ENCODE results near the gene ZBED4. TPM values are rescaled to one million over a fixed set of nuclear protein-coding genes. Genes with fewer than 3 reads are reported as not detected.

ZBED4 gene
- total and polyA plus RNA-seq, 5 donors from 2014 or later: 6.1 to 17.1 (median 6.9) TPM

DNA sequence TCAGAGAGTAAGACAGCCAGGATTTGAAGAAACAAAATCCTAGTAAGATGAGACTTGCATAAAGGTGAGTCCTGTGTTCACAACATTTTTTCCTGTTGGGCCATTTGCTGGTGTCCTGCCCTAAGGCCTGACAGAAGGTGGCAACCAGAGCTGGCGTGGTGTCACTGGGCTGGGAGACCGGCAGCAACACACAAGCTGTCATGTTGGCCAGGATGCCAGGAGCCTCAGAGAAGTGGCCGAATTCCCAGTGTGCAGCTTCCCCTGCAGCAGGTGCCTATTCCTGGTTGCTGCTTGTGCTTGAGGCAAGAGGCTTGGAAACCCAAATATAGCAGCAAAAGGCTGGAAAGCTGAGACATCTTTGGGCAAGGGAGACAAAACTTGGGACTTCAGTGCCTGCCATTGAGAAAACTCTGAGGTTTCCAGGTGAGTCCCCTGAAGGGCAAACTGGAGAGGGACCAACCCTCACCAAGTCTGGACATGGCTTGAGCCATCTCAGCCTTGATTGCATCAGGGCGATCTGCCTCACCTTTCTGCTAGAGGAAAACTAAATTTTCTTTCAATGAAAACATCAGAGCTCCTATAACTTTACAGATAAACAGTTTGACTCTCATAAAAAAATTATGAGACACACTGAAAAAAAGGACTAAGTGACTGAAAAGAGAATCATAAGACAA, 38.7 kb downstream of the ZBED4 start:
- Histone ChIP-seq H3K9me3 (ENCODE audit: control insufficient read depth in 2 of 2, low read length in 2 of 2) (no peaks in the 10 kb centered on the region), H3K4me3 (ENCODE audit: low read depth, low read length) (no peak overlapping the region), H3K4me1 (ENCODE audit: control insufficient read depth, insufficient read depth, low read length, poor library complexity, severe bottlenecking) (no peaks in the 10 kb centered on the region), H3K27ac (ENCODE audit: insufficient read depth, low read length, poor library complexity, severe bottlenecking) (no peak overlapping the region), H3K36me3 (ENCODE audit: control insufficient read depth, insufficient read depth, low read length) (peaks cover 18% of the 10 kb centered on the region), H3K27me3 (ENCODE audit: control insufficient read depth, insufficient read depth, low read length) (no peaks in the 10 kb centered on the region)
- H3K27ac Mint-ChIP-seq: peak overlapping the region in 1 of 3 donors; percentile 47
- no peak for ATAC-seq (ENCODE audit: low read depth in 2 of 2)
- no peaks in the 10 kb centered on the region for H3K27me3 Mint-ChIP-seq
- H3K4me3 Mint-ChIP-seq: no peak overlapping the region
- peaks cover 0 to 13% (median 7%) of the 10 kb centered on the region in 4 donors for H3K4me1 Mint-ChIP-seq
- H3K36me3 Mint-ChIP-seq: peaks cover 44% of the 10 kb centered on the region
- peaks cover 0 to 5% (median 0%) of the 10 kb centered on the region in 7 donors for H3K9me3 Mint-ChIP-seq
- no peak for DNase-seq

DNA sequence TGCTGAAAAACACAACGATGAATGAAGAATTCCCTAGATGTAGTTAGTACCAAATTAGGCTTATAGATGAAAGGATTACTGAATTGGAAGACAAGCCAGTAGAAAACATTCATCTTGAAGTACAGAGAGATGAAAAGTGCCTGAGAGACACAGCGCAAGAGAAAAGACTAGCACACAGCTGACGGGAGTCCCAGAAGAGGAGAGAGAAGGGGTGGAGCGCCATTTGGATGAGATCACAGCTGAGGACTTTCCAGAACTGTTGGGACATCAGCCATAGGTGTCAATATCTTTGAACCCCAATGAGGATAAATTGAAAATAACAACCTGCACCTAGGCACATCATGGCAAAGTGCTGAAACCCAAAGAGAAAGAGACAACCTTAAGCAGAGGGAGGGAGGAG, 39.4 kb downstream of the ZBED4 start:
- Mint-ChIP-seq H3K4me3 (no peak overlapping the region), H3K4me1 (peaks cover 0 to 13% (median 7%) of the 10 kb centered on the region in 4 donors), H3K27me3 (no peaks in the 10 kb centered on the region), H3K9me3 (peaks cover 0 to 5% (median 0%) of the 10 kb centered on the region in 7 donors), H3K27ac (peak overlapping the region in 1 of 3 donors; percentile 47), H3K36me3 (peaks cover 40% of the 10 kb centered on the region)
- Histone ChIP-seq H3K9me3 (ENCODE audit: control insufficient read depth in 2 of 2, low read length in 2 of 2) (no peaks in the 10 kb centered on the region), H3K36me3 (ENCODE audit: control insufficient read depth, insufficient read depth, low read length) (peaks cover 12% of the 10 kb centered on the region), H3K4me1 (ENCODE audit: control insufficient read depth, insufficient read depth, low read length, poor library complexity, severe bottlenecking) (no peaks in the 10 kb centered on the region), H3K4me3 (ENCODE audit: low read depth, low read length) (no peak overlapping the region), H3K27me3 (ENCODE audit: control insufficient read depth, insufficient read depth, low read length) (no peaks in the 10 kb centered on the region), H3K27ac (ENCODE audit: insufficient read depth, low read length, poor library complexity, severe bottlenecking) (no peak overlapping the region)
- ATAC-seq (ENCODE audit: low read depth in 2 of 2) (no peak), DNase-seq (no peak)

DNA sequence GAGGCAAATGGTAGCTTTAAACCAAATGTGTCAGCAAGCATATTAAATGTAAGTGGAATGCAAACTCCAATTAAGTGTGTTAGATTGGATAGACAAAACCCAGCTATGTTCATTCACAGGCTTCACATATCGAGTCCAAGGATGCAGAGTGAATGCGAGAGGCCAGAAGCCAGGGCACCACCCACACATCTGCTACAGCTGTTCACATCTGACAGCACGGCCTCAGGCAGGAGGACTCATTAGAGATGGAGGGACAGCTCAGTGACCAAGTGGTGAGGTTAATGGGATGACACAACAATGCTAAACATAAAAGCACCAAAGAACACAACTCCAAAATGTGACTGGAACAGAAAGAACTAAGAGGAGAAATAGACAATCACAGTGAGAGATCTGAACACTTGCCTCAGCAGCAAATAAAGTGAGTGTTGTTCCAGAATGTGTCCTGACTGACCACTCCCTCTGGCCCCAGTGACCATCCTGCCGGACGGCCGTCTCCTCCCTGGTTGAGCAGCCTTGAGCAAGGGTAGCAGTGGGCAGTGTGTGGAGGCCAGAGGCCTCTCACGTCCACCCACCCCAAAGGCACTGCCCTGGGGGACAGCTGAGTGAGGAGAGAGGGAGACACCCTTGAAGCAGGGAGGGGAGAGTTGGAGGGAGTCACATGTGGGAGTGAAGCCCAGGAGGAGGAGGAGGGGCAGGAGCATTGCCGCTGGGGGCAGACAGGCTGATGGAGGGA, 40.8 kb downstream of the ZBED4 start:
- Mint-ChIP-seq H3K4me3 (no peak overlapping the region), H3K4me1 (peaks cover 0 to 13% (median 7%) of the 10 kb centered on the region in 4 donors), H3K27ac (peak overlapping the region in 2 of 3 donors; percentile 23 to 92), H3K9me3 (peaks cover 0 to 5% (median 0%) of the 10 kb centered on the region in 7 donors), H3K36me3 (peaks cover 32% of the 10 kb centered on the region), H3K27me3 (no peaks in the 10 kb centered on the region)
- H3K4me1 ChIP-seq (ENCODE audit: control insufficient read depth, insufficient read depth, low read length, poor library complexity, severe bottlenecking): no peaks in the 10 kb centered on the region
- H3K27me3 ChIP-seq (ENCODE audit: control insufficient read depth, insufficient read depth, low read length): no peaks in the 10 kb centered on the region
- no peaks in the 10 kb centered on the region for H3K9me3 ChIP-seq (ENCODE audit: control insufficient read depth in 2 of 2, low read length in 2 of 2)
- DNase-seq (no peak), ATAC-seq (ENCODE audit: low read depth in 2 of 2) (no peak)
- peaks cover 5% of the 10 kb centered on the region for H3K36me3 ChIP-seq (ENCODE audit: control insufficient read depth, insufficient read depth, low read length)
- H3K4me3 ChIP-seq (ENCODE audit: low read depth, low read length): no peak overlapping the region
- H3K27ac ChIP-seq (ENCODE audit: insufficient read depth, low read length, poor library complexity, severe bottlenecking): no peak overlapping the region

DNA sequence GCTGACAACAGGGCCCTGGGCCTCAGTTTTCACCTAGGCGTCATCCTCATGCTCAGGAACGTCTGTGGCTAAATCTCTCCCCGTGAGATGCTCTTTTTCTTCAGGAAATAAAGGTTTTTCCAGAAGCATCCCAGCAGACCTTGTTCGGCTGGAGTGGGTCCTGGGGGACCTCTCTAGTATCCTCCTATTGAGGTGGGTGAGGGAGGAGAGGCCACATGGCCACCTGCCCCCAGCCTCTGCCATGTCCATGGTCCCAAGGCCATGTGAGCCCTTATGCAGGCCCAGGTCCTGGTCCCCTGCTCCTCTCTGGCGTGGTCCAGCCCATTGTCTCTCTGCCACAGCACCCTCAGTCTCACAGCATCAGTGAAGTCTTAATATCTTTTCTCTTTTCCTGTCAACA, 42.6 kb downstream of the ZBED4 start:
- ATAC-seq (ENCODE audit: low read depth in 2 of 2) (no peak), DNase-seq (no peak)
- Histone ChIP-seq H3K27ac (ENCODE audit: insufficient read depth, low read length, poor library complexity, severe bottlenecking) (no peak overlapping the region), H3K36me3 (ENCODE audit: control insufficient read depth, insufficient read depth, low read length) (peaks cover 2% of the 10 kb centered on the region), H3K4me3 (ENCODE audit: low read depth, low read length) (no peak overlapping the region), H3K4me1 (ENCODE audit: control insufficient read depth, insufficient read depth, low read length, poor library complexity, severe bottlenecking) (no peaks in the 10 kb centered on the region), H3K27me3 (ENCODE audit: control insufficient read depth, insufficient read depth, low read length) (no peaks in the 10 kb centered on the region), H3K9me3 (ENCODE audit: control insufficient read depth in 2 of 2, low read length in 2 of 2) (no peaks in the 10 kb centered on the region)
- Mint-ChIP-seq H3K27ac (peak overlapping the region in 1 of 3 donors; percentile 62), H3K9me3 (peaks cover 0 to 4% (median 0%) of the 10 kb centered on the region in 7 donors), H3K36me3 (peaks cover 27% of the 10 kb centered on the region), H3K4me1 (peaks cover 0 to 11% (median 6%) of the 10 kb centered on the region in 4 donors), H3K4me3 (no peak overlapping the region), H3K27me3 (no peaks in the 10 kb centered on the region)

DNA sequence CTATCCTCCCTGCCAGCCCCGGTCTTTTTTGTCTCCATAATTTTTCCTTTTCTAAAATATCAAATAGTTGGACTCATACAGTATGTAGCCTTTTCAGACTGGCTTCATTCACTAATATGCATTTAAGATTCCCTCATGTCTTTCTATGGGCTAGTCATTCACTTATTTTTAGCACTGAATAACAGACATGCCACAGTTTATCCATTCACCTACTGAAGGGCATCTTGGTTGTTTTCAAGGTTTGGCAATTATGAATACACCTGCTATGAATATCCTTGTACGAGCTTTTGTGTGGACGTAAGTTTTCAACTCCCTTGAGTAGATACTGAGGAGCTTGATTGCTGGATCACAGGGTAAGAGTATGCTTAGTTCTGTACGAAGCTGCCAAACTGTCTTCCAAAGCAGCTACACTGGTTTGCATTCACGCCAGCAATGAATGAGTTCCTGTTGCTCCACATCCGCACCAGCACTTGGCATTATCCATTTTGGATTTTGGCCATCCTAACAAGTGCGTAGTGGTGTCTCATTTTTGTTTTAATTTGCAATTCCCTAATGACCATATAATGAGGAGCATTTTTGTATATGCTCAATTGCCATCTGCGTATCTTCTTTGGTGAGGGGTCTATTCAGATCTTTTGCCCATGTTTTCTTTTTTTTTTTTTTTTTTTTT, 43.5 kb downstream of the ZBED4 start:
- no peak overlapping the region for H3K27ac ChIP-seq (ENCODE audit: insufficient read depth, low read length, poor library complexity, severe bottlenecking)
- peak overlapping the region in 2 of 3 donors; percentile 42 to 62 for H3K27ac Mint-ChIP-seq
- no peak overlapping the region for H3K4me3 Mint-ChIP-seq
- H3K36me3 ChIP-seq (ENCODE audit: control insufficient read depth, insufficient read depth, low read length): peaks cover 7% of the 10 kb centered on the region
- H3K4me1 ChIP-seq (ENCODE audit: control insufficient read depth, insufficient read depth, low read length, poor library complexity, severe bottlenecking): no peaks in the 10 kb centered on the region
- no peak for ATAC-seq (ENCODE audit: low read depth in 2 of 2)
- peaks cover 26% of the 10 kb centered on the region for H3K36me3 Mint-ChIP-seq
- H3K27me3 Mint-ChIP-seq: no peaks in the 10 kb centered on the region
- H3K4me3 ChIP-seq (ENCODE audit: low read depth, low read length): no peak overlapping the region
- H3K9me3 ChIP-seq (ENCODE audit: control insufficient read depth in 2 of 2, low read length in 2 of 2): no peaks in the 10 kb centered on the region
- no peaks in the 10 kb centered on the region for H3K9me3 Mint-ChIP-seq
- DNase-seq: no peak
- peaks cover 0 to 7% (median 4%) of the 10 kb centered on the region in 4 donors for H3K4me1 Mint-ChIP-seq
- no peaks in the 10 kb centered on the region for H3K27me3 ChIP-seq (ENCODE audit: control insufficient read depth, insufficient read depth, low read length)

DNA sequence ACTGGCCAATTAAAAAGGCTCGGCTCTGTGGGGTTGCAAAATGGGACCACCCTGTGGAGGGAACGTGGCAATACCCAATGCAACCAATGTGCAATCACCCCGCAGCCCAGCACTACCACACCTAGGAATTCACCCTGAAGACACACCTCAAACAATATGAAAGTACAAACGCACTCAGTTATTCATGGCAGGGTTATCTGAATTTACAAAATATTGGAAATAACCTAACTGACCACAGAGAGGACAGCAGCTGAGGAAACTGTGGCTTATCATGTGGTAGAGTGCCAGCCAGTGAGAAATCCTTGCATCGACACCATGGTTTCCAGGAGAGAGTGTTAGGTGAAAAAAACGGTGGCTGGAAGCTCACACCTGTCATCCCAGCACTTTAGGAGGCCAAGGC, 45.9 kb downstream of the ZBED4 start:
- Mint-ChIP-seq H3K4me3 (no peak overlapping the region), H3K4me1 (peaks cover 0 to 2% (median under 1%) of the 10 kb centered on the region in 4 donors), H3K27me3 (no peaks in the 10 kb centered on the region), H3K27ac (peak overlapping the region in 1 of 3 donors; percentile 55), H3K9me3 (no peaks in the 10 kb centered on the region), H3K36me3 (peaks cover 22% of the 10 kb centered on the region)
- Histone ChIP-seq H3K4me3 (ENCODE audit: low read depth, low read length) (no peak overlapping the region), H3K27me3 (ENCODE audit: control insufficient read depth, insufficient read depth, low read length) (no peaks in the 10 kb centered on the region), H3K27ac (ENCODE audit: insufficient read depth, low read length, poor library complexity, severe bottlenecking) (no peak overlapping the region), H3K9me3 (ENCODE audit: control insufficient read depth in 2 of 2, low read length in 2 of 2) (no peaks in the 10 kb centered on the region), H3K36me3 (ENCODE audit: control insufficient read depth, insufficient read depth, low read length) (peaks cover 25% of the 10 kb centered on the region), H3K4me1 (ENCODE audit: control insufficient read depth, insufficient read depth, low read length, poor library complexity, severe bottlenecking) (no peaks in the 10 kb centered on the region)
- ATAC-seq (ENCODE audit: low read depth in 2 of 2): no peak
- DNase-seq: no peak

DNA sequence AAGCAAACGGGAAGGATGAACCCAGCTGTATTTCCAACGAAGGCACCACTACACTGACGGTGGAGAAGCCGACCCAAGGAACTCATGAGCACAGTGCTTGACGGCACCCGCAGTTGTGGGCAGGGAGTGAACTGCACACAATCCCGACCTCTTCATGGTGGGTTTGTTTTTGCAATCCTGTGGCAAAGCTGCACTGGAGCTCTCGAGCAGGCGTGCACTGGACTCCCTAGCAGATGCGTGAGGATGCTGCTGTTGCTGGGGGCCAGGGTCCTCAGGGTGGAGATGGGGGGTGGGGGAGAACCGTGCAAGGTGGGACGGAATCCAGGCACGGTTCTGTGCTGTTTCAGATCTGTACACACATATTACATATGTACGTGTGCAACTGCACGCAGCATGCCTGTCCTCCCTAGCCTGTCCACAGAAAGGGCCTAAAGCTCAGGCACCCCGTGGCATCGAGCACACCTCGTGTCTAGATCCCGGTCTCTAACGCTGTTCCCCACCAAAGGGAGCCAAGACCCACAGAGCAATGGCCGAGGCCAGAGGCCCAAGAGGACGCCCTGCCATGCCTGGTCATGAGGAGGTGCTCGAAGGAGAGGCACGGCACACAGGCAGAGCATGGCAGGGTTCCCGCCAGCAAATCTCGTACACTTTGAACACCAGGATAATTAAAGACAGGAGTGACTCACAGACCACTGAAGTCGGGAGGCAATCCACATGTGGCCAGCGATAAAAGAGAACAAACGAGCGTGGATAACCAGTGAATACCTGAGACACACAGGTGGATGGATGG, 47.0 kb downstream of the ZBED4 start:
- H3K36me3 Mint-ChIP-seq: peaks cover 20% of the 10 kb centered on the region
- no peaks in the 10 kb centered on the region for H3K9me3 Mint-ChIP-seq
- H3K27me3 Mint-ChIP-seq: no peaks in the 10 kb centered on the region
- H3K4me3 ChIP-seq (ENCODE audit: low read depth, low read length): no peak overlapping the region
- no peaks in the 10 kb centered on the region for H3K27me3 ChIP-seq (ENCODE audit: control insufficient read depth, insufficient read depth, low read length)
- no peaks in the 10 kb centered on the region for H3K9me3 ChIP-seq (ENCODE audit: control insufficient read depth in 2 of 2, low read length in 2 of 2)
- no peak overlapping the region for H3K4me3 Mint-ChIP-seq
- peak overlapping the region in 1 of 3 donors; percentile 55 for H3K27ac Mint-ChIP-seq
- DNase-seq (no peak), ATAC-seq (ENCODE audit: low read depth in 2 of 2) (no peak)
- no peak overlapping the region for H3K27ac ChIP-seq (ENCODE audit: insufficient read depth, low read length, poor library complexity, severe bottlenecking)
- H3K36me3 ChIP-seq (ENCODE audit: control insufficient read depth, insufficient read depth, low read length): peaks cover 25% of the 10 kb centered on the region
- H3K4me1 Mint-ChIP-seq: peaks cover 0 to 2% (median 0%) of the 10 kb centered on the region in 4 donors
- H3K4me1 ChIP-seq (ENCODE audit: control insufficient read depth, insufficient read depth, low read length, poor library complexity, severe bottlenecking): no peaks in the 10 kb centered on the region

All from CD4-positive, CD25-positive, alpha-beta regulatory T cell (primary cell).